K562 (cell line): Measurements from ENCODE around the gene COL1A1. TPM values are rescaled to one million over a fixed set of nuclear protein-coding genes. Genes with fewer than 3 reads are reported as not detected.

Experiments used
- GTF2B ChIP-seq: IDR thresholded peaks from 2 replicates; pipeline ENCODE4 v1.6.1; 2011; ENCODE audit not compliant: insufficient read length; ENCODE audit errors: extremely low read depth
- HBP1 ChIP-seq: fragments of 450-650 bp; formaldehyde crosslinking; IDR thresholded peaks from 2 replicates; pipeline ENCODE4 v1.4.0; 2022; ENCODE audit warnings: missing genetic modification characterization
- KDM5B ChIP-seq: fragments of 200-600 bp; sonication (generic); IDR thresholded peaks from 2 replicates; pipeline ENCODE4 v1.6.1; 2012; ENCODE audit warnings: low read depth, mild to moderate bottlenecking, moderate library complexity, low read length, control low read depth, inconsistent platforms; ENCODE audit not compliant: insufficient replicate concordance
- LEF1 ChIP-seq: fragments of 450-650 bp; IDR thresholded peaks from 2 replicates; pipeline ENCODE4 v1.6.1; 2016; ENCODE audit warnings: mild to moderate bottlenecking
- NFIC ChIP-seq: fragments of 450-650 bp; IDR thresholded peaks from 2 replicates; pipeline ENCODE4 v1.6.1; 2017; ENCODE audit warnings: mild to moderate bottlenecking, inconsistent platforms
- STAT5A ChIP-seq: IDR thresholded peaks from 2 replicates; pipeline ENCODE4 v1.6.1; 2012; ENCODE audit warnings: low read length, inconsistent platforms, borderline replicate concordance
- ZNF232 ChIP-seq: sonication (generic); formaldehyde crosslinking; IDR thresholded peaks from 2 replicates; pipeline ENCODE4 v1.8.0; 2022; ENCODE audit warnings: mild to moderate bottlenecking, missing genetic modification reagents
- ZNF668 ChIP-seq: fragments of 250-450 bp; sonication (Bioruptor Pico); IDR thresholded peaks from 2 replicates; pipeline ENCODE4 v1.8.0; 2022; ENCODE audit warnings: mild to moderate bottlenecking, inconsistent platforms
- polyA plus RNA-seq, 8 experiments: library from polyadenylated mRNA; depleted of rRNA in 4 of 8; stranded (reverse) in 5 of 8; unstranded in 3 of 8; fragments of >200 nt; fragmentation: Nextera tagmentation in 2 of 8; fragmentation: Illumina TruSeq in 1 of 8; extraction: Ambion mirVana in 2 of 8; extraction: Trizol in 1 of 8; gene quantifications; 2 replicates each; pipeline versions ENCODE4 v1.2.1 to v1.2.3, GENCODE V29; 2011 to 2014; ENCODE audit warnings: inconsistent platforms in 1 of 8, missing spikeins in 1 of 8
- total RNA-seq, 7 experiments: library from RNA; depleted of rRNA in 6 of 7; stranded (reverse); fragments of >200 nt in 6 of 7; fragmentation: Illumina TruSeq in 2 of 7; extraction: Trizol in 2 of 7; gene quantifications; 2 replicates each; pipeline versions ENCODE4 v1.2.1 to v1.2.3, GENCODE V29; 2011 to 2021; ENCODE audit warnings: low replicate concordance in 1 of 7
- TF ChIP-seq, protein P1 (sequence below), 2 experiments: fragments of 450-650 bp in 1 of 2; sonication (generic) in 1 of 2; formaldehyde crosslinking in 1 of 2; IDR thresholded peaks; 2 replicates each; pipeline versions ENCODE4 v1.7.1 to v1.9.0; 2016 to 2022; ENCODE audit warnings: inconsistent platforms in 1 of 2, mild to moderate bottlenecking in 1 of 2, missing genetic modification reagents in 1 of 2
- TF ChIP-seq, protein P2 (sequence below): fragments of 250-450 bp; sonication (Bioruptor Pico); IDR thresholded peaks from 2 replicates; pipeline ENCODE4 v1.8.0; 2021; ENCODE audit warnings: borderline replicate concordance, mild to moderate bottlenecking, moderate library complexity; ENCODE audit not compliant: poor library complexity, severe bottlenecking
- TF ChIP-seq, protein P3 (sequence below): fragments of 450-650 bp; IDR thresholded peaks from 2 replicates; pipeline ENCODE4 v1.6.1; 2017; ENCODE audit warnings: antibody characterized with exemption, mild to moderate bottlenecking

Gene COL1A1
- total and polyA plus RNA-seq, 9 of the 15 experiments (the other 6 are each of a cell fraction or from before 2014, with no cell fraction given) = 0.04 to 3.4 (median 0.18) TPM

DNA sequence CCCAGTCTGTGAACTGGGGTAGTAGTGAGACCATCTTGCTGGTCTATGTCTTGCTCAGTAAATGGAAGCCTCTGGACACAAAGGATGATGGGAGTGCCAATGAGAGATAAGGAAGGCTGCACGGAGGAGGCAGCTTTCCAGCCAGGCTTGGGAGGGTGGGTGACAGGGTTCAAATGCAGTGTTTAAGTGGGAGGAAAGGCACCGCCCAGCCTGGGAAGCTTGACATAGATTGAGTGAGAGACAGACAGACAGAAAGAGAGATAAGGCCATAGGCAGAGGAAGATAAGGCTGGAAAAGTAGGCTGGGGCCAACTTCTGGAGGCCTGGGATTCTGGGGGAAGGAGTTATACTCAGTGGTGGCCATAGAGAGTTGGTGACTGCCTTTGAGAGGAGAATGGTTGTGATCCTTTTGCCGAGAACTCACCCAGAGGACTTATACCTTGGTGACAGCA, 7.2 kb upstream of the COL1A1 start (continued):
- TF ChIP-seq, protein P1, sequence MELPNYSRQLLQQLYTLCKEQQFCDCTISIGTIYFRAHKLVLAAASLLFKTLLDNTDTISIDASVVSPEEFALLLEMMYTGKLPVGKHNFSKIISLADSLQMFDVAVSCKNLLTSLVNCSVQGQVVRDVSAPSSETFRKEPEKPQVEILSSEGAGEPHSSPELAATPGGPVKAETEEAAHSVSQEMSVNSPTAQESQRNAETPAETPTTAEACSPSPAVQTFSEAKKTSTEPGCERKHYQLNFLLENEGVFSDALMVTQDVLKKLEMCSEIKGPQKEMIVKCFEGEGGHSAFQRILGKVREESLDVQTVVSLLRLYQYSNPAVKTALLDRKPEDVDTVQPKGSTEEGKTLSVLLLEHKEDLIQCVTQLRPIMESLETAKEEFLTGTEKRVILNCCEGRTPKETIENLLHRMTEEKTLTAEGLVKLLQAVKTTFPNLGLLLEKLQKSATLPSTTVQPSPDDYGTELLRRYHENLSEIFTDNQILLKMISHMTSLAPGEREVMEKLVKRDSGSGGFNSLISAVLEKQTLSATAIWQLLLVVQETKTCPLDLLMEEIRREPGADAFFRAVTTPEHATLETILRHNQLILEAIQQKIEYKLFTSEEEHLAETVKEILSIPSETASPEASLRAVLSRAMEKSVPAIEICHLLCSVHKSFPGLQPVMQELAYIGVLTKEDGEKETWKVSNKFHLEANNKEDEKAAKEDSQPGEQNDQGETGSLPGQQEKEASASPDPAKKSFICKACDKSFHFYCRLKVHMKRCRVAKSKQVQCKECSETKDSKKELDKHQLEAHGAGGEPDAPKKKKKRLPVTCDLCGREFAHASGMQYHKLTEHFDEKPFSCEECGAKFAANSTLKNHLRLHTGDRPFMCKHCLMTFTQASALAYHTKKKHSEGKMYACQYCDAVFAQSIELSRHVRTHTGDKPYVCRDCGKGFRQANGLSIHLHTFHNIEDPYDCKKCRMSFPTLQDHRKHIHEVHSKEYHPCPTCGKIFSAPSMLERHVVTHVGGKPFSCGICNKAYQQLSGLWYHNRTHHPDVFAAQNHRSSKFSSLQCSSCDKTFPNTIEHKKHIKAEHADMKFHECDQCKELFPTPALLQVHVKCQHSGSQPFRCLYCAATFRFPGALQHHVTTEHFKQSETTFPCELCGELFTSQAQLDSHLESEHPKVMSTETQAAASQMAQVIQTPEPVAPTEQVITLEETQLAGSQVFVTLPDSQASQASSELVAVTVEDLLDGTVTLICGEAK (IDR thresholded peaks at IDR 0.05) = no peak
- TF ChIP-seq, protein P1 (CRISPR knock-in tag; IDR thresholded peaks at IDR 0.05) = no peak
- peak; percentile 93 for TF ChIP-seq NFIC
- TF ChIP-seq ZNF668 (CRISPR knock-in tag) = peak; percentile 63; the same call in 1 of the 2 replicates
- TF ChIP-seq LEF1 = peak; percentile 97
- TF ChIP-seq STAT5A = peak; percentile 87
- peak; percentile 36 for TF ChIP-seq KDM5B
- TF ChIP-seq ZNF232 (CRISPR knock-in tag) = no peak
- TF ChIP-seq GTF2B = no peak
- 0 out of 2 replicates have a peak, but pooled peaks have one; percentile 55 for TF ChIP-seq HBP1
- TF ChIP-seq, protein P2, sequence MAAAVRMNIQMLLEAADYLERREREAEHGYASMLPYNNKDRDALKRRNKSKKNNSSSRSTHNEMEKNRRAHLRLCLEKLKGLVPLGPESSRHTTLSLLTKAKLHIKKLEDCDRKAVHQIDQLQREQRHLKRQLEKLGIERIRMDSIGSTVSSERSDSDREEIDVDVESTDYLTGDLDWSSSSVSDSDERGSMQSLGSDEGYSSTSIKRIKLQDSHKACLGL (CRISPR knock-in tag) = no peak
- TF ChIP-seq, protein P3, sequence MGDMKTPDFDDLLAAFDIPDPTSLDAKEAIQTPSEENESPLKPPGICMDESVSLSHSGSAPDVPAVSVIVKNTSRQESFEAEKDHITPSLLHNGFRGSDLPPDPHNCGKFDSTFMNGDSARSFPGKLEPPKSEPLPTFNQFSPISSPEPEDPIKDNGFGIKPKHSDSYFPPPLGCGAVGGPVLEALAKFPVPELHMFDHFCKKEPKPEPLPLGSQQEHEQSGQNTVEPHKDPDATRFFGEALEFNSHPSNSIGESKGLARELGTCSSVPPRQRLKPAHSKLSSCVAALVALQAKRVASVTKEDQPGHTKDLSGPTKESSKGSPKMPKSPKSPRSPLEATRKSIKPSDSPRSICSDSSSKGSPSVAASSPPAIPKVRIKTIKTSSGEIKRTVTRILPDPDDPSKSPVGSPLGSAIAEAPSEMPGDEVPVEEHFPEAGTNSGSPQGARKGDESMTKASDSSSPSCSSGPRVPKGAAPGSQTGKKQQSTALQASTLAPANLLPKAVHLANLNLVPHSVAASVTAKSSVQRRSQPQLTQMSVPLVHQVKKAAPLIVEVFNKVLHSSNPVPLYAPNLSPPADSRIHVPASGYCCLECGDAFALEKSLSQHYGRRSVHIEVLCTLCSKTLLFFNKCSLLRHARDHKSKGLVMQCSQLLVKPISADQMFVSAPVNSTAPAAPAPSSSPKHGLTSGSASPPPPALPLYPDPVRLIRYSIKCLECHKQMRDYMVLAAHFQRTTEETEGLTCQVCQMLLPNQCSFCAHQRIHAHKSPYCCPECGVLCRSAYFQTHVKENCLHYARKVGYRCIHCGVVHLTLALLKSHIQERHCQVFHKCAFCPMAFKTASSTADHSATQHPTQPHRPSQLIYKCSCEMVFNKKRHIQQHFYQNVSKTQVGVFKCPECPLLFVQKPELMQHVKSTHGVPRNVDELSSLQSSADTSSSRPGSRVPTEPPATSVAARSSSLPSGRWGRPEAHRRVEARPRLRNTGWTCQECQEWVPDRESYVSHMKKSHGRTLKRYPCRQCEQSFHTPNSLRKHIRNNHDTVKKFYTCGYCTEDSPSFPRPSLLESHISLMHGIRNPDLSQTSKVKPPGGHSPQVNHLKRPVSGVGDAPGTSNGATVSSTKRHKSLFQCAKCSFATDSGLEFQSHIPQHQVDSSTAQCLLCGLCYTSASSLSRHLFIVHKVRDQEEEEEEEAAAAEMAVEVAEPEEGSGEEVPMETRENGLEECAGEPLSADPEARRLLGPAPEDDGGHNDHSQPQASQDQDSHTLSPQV = peak; percentile 93
